ENCODE data around the gene PDE4D. TPM values are rescaled to one million over a fixed set of nuclear protein-coding genes. Genes with fewer than 3 reads are reported as not detected.

PDE4D gene
- total and polyA plus RNA-seq, 2 of the 4 experiments (the other 2 are of a cell fraction): 1.4 to 7.9 TPM

GRCh38 chr5:59065554-59065953 is 828.0 kb downstream of the PDE4D start:
- CTCF ChIA-PET: no interaction called here

More at GRCh38 chr5:59065554-59065953, 828.0 kb downstream of the PDE4D start:
- Histone ChIP-seq H3K9me1 (ENCODE audit: insufficient read depth, low read length) (peaks cover 8% of the 10 kb centered on the region), H2AK5ac (ENCODE audit: low read depth, low read length) (no peak overlapping the region), H2AK9ac (replicated peaks; ENCODE audit: low read depth, low read length, poor library complexity) (no peak overlapping the region), H3K56ac (ENCODE audit: extremely low read depth, insufficient read depth, low read length) (no peak overlapping the region), H3K27me3 (ENCODE audit: control insufficient read depth, insufficient read depth, low read length) (no peaks in the 10 kb centered on the region), H3K4me2 (ENCODE audit: low read depth, low read length) (no peak overlapping the region), H2BK5ac (ENCODE audit: low read depth, low read length, poor library complexity, severe bottlenecking) (peak overlapping the region; percentile 89), H4K91ac (ENCODE audit: insufficient read depth, low read depth, low read length) (no peak overlapping the region; the same call in 1 of the 2 replicates), H3K36me3 (ENCODE audit: control insufficient read depth, insufficient read depth, low read length) (no peaks in the 10 kb centered on the region), H3K4me1 (ENCODE audit: control insufficient read depth, insufficient read depth, low read length) (peaks cover 14% of the 10 kb centered on the region), H3K9me3 (ENCODE audit: control insufficient read depth, insufficient read depth, low read length) (no peaks in the 10 kb centered on the region), H3K18ac (ENCODE audit: low read depth, low read length) (no peak overlapping the region), H3K23ac (ENCODE audit: low read depth, low read length) (no peak overlapping the region), H2BK15ac (ENCODE audit: low read depth, low read length) (no peak overlapping the region), H4K8ac (ENCODE audit: low read depth in 2 of 2, low read length in 2 of 2) (no peak overlapping the region), H3K27ac (ENCODE audit: insufficient read depth, low read length) (no peak overlapping the region), H3K4me3 (ENCODE audit: insufficient read depth, low read depth, low read length) (no peak overlapping the region), H2AFZ (replicated peaks; ENCODE audit: low read length, poor library complexity) (no peak overlapping the region), H4K20me1 (ENCODE audit: insufficient read depth, low read length) (no peaks in the 10 kb centered on the region), H2BK120ac (ENCODE audit: low read depth, low read length) (no peak overlapping the region; the same call in 1 of the 2 replicates), H3K14ac (replicated peaks; ENCODE audit: low read depth, low read length) (no peak overlapping the region), H3K79me1 (ENCODE audit: low read depth in 1 of 2, low read length in 2 of 2) (0 out of 4 replicates have a peak, but pooled peaks cover 0 to 3% of the 10 kb centered on the region in 2 experiments), H2BK20ac (ENCODE audit: low read depth, low read length) (no peak overlapping the region), H3K4ac (ENCODE audit: low read depth, low read length) (no peak overlapping the region), H4K5ac (ENCODE audit: low read depth, low read length) (no peak overlapping the region), H3K9ac (ENCODE audit: low read depth, low read length) (no peak overlapping the region)
- WGBS, 2 experiments (ENCODE audit: extremely low coverage in 2 of 2, insufficient read length in 1 of 2): no CpG with 5 or more reads among the region's 1 CpG
- DNase-seq: peak; percentile 71
- POLR2A ChIA-PET (ENCODE audit: unreplicated experiment): no interaction called here
- in situ Hi-C loops (cut with MboI; ENCODE audit: low sequenced_read_pairs): no loop called here
- TF ChIP-seq RCOR1 (IDR thresholded peaks at IDR 0.05; ENCODE audit: insufficient replicate concordance, low read length): no peak
- TF ChIP-seq MAZ (IDR thresholded peaks at IDR 0.05; ENCODE audit: borderline replicate concordance, low read depth, low read length): no peak
- TF ChIP-seq NFE2L2 (IDR thresholded peaks at IDR 0.05; ENCODE audit: low read depth, low read length): no peak
- TF ChIP-seq, protein P1, sequence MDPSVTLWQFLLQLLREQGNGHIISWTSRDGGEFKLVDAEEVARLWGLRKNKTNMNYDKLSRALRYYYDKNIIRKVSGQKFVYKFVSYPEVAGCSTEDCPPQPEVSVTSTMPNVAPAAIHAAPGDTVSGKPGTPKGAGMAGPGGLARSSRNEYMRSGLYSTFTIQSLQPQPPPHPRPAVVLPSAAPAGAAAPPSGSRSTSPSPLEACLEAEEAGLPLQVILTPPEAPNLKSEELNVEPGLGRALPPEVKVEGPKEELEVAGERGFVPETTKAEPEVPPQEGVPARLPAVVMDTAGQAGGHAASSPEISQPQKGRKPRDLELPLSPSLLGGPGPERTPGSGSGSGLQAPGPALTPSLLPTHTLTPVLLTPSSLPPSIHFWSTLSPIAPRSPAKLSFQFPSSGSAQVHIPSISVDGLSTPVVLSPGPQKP (IDR thresholded peaks at IDR 0.05; ENCODE audit: borderline replicate concordance, low read depth, low read length): no peak
- no peak for TF ChIP-seq FOS (IDR thresholded peaks at IDR 0.05; ENCODE audit: low read depth, low read length)
- TF ChIP-seq CEBPB (IDR thresholded peaks at IDR 0.05; ENCODE audit: low read depth, low read length): peak; percentile 72; the same call in 1 of the 2 replicates
- TF ChIP-seq, protein P2, sequence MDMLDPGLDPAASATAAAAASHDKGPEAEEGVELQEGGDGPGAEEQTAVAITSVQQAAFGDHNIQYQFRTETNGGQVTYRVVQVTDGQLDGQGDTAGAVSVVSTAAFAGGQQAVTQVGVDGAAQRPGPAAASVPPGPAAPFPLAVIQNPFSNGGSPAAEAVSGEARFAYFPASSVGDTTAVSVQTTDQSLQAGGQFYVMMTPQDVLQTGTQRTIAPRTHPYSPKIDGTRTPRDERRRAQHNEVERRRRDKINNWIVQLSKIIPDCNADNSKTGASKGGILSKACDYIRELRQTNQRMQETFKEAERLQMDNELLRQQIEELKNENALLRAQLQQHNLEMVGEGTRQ (IDR thresholded peaks at IDR 0.05; ENCODE audit: low read depth, low read length): no peak
- TF ChIP-seq SMC3 (IDR thresholded peaks at IDR 0.05; ENCODE audit: low read depth, low read length): no peak
- TF ChIP-seq MAFK (IDR thresholded peaks at IDR 0.05; ENCODE audit: low read depth, low read length): no peak
- no TSS peak for BruUV-seq (replicated peaks)
- intact Hi-C loops (cut with micrococcal nuclease): no loop called here
- dilution Hi-C loops (cut with HindIII; ENCODE audit: low sequenced_read_pairs, unreplicated experiment): no loop called here
- ATAC-seq (ENCODE audit: low read depth): no peak

Data from IMR-90 (cell line).